Germinal center (tissue), 1 donor: ENCODE data around the gene ERVFRD-1.
"Not testable (repeated sequence)": the region's sequence is repeated elsewhere in the genome, so short reads cannot be mapped to it uniquely, and the experiment has no call there.

Source experiments
- DNase-seq: peaks from one replicate; pipeline ENCODE4 v3.0.0; 2012; ENCODE audit warnings: mixed read lengths, low spot score

Gene ERVFRD-1

DNA sequence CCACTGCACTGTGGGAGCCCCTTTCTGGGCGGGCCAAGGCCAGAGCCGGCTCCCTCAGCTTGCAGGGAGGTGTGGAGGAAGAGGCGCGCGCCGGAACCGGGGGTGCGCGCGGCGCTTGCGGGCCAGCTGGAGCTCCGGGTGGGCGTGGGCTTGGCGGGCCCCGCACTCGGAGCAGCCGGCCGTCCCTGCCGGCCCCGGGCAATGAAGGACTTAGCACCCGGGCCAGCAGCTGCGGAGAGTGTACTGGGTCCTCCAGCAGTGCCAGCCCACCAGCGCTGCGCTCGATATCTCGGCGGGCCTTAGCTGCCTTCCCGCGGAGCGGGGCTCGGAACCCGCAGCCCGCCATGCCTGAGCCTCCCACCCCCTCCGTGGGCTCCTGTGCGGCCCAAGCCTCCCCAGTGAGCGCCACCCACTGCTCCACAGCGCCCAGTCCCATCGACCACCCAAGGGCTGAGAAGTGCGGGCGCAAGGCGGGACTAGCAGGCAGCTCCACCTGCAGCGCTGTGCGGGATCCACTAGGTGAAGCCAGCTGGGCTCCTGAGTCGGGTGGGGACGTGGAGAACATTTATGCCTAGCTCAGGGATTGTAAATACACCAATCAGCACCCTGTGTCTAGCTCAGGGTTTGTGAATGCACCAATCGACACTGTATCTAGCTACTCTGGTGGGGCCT lies 24.2 kb downstream of the ERVFRD-1 start:
- not testable (repeated sequence) for DNase-seq

- no peak for DNase-seq
Observed at GRCh38 chr6:11085758-11086435, 25.6 kb downstream of the ERVFRD-1 start.

- DNase-seq = no peak
Observed at GRCh38 chr6:11083956-11084355, 27.6 kb downstream of the ERVFRD-1 start.

DNA sequence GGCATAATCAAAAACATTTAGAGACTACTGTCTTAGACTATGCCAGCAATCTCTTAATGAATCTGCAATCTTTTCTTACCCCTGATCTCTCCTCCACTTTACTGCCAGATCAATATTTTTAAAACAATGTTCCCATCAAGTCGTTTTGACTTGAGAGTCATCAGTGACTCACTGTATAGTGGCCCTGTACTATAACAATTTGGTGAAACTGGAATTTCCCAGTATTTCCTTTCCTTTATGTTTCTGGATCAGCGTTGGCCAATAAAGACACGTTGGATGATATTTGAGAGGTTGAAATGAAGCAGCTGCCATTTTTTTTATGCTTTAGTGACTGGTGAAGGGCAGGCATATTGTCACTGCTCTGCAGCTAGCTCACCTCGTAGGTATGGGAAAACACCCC lies 28.0 kb downstream of the ERVFRD-1 start:
- no peak for DNase-seq

DNA sequence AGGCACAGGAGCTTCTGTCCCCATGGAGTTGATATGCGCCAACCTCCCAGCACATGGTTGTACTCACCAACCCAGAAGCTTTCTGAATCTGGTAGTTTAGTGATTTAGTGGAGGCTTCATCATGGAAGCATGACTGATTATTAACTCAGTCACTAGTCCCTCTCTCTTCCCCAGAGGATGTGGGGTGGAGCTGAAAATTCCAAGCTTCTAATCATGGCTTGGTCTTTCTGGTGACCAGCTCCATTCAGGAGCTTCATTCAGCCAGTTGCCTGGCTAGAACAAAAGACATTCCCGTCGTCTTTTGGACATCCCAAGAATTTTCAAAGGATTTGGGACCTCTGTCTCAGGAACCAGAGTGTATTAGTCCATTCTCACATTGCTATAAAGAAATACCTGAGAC lies 31.2 kb downstream of the ERVFRD-1 start:
- no peak for DNase-seq

DNA sequence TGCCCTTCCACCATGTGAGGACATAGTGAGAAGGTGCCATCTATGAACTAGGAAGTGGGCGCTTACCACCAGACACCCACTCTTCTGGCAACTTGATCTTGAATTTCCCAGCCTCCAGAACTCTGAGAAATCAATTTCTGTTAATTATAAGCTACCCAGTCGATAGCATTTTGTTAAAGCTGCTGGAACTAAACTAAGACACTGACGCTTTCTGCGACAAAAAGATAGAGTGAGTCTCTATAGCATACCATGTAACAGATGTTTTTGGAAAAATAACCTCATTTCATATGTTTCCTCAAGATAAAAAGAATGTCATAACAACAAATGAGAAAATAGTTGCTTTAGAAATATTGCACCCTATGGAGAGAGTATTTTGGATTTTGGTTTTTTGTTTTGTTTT lies 33.3 kb downstream of the ERVFRD-1 start:
- no peak for DNase-seq

GRCh38 chr6:11076540-11076939 lies 35.0 kb downstream of the ERVFRD-1 start:
- DNase-seq = no peak

DNA sequence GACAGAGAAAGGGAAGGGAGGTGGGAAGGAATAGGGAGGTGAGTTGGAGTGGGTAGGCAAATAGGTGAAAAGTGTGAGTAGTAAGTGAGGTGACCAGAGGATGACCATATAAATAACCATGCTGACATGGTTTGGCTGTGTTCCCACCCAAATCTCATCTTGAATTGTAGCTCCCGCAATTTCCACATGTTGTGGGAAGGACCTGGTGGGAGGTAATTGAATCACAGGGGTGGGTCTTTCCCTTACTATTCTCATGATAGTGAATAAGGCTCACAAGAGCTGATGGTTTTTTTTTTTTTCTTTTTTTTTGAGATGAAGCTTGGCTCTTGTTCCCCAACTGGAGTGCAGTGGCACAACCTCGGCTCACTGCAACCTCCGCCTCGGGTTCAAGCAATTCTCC lies 39.4 kb downstream of the ERVFRD-1 start:
- DNase-seq = no peak

DNA sequence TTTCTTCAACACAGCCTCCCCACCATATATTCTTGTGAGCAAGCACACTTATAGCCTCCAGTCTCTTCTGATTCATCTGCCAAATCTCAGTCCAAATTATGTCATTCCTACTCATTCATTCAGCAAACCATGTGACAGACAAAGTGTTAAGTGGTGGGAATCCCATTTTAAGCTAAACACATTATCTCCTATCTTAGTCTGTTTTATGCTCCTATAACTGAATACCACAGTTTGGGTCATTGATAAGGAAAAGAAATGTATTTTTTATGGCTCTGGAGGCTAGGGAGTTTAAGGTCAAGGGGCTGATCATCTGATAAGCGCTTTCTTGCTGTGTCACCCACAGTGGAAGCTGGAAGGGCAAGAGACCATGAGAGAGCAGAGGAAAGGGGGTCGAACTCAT lies 41.8 kb downstream of the ERVFRD-1 start:
- no peak for DNase-seq

DNA sequence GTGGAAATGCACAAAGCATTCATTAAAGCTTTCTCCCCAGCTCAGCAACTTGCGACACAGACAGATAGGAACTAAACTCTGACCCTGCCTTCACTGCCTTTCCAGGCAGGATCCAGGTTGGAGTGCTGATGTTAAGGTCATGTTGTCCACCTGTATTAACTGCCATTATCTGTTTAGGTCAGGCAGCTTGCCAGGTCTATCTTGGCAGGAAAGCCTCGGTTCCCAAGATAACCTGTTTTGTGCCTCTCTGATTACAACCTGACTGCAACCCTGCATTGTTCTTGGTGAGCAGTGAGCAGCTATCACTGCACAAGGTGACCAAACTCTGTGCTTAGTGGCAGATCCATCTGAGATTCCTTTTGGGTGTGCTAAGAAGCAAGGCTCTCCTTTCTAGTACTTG lies 44.2 kb downstream of the ERVFRD-1 start:
- no peak for DNase-seq

DNA sequence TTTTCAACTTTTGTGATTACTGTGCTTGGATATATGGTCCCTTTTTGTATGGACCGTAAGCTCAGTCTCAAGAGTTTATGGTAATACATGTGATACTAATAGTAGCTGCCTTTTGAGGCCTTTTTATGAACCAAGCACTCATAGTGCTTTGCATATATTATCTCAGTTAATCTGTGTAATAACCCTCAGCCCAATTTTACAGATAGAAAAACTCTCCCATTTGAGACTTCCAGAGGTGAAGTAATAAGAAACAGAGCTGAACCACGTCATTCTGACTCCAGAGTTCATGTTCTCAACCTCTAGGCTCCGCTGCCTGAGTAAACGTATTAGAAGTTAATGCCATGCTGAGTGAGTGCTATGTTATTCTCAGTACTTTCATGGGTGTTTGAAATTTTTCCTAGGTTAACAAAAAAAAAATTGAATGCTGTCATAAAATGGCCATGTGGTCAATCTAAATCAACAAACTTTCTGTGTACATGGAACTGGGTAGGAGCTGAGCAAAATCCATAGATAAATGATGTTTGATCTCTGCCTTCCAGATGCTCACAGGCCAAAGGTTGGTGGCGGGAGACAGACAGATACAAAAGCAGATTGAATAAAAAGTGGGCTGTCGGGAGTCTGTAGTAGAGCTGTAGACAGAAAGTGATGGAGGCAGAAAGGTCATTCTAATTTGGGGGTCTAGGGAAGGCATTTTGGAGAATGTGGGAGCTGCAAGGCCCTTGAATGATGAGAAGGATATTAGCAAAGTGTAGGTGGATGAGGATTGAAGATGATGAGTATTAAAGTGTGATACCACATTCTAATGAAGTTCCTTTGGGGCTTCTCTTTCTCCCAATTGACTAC lies 44.8 kb downstream of the ERVFRD-1 start:
- no peak for DNase-seq

- DNase-seq = no peak
Observed at GRCh38 chr6:11065436-11066202, 45.9 kb downstream of the ERVFRD-1 start.

DNA sequence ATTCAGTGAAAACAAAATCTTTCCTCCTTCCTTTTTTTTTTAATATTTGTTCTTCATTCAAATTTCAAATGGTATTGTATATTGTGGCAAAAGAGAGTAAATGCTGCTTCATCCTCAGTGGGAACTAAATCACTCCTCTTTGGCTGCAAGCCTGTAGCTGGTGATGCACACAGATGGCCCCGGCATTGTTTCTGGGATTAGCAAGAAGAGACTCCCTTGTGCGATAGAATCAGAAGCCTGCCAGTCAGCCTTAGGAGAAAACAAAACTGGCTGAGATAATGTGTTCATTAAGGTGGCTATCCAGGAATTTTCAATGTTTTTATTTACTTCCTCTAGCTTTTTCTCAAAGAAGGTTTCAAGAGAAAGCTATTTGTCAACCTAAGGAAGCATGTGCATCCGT lies 46.7 kb downstream of the ERVFRD-1 start:
- no peak for DNase-seq

- no peak for DNase-seq
Observed at GRCh38 chr6:11062715-11063114, 48.8 kb downstream of the ERVFRD-1 start.

DNA sequence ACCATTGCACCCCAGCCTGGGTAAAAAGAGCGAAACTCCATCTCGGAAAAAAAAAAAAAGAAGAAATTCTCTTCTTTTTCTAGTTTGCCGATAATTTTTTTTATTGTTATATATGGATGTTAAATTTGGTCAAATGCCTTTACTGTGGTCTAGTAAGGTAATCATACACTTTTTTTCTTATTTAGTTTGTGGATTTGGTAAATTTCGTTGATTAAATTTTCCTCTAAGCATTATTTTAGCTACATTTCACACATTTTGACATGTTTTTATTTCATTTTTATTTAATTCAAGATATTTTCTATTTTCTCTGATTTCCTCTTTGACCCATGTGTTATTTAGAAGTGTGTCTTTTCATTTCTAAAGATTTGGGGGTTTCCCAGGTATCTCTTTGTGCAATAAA lies 49.4 kb downstream of the ERVFRD-1 start:
- DNase-seq = no peak

GRCh38 chr6:11058406-11058805 lies 53.1 kb downstream of the ERVFRD-1 start:
- no peak for DNase-seq

DNA sequence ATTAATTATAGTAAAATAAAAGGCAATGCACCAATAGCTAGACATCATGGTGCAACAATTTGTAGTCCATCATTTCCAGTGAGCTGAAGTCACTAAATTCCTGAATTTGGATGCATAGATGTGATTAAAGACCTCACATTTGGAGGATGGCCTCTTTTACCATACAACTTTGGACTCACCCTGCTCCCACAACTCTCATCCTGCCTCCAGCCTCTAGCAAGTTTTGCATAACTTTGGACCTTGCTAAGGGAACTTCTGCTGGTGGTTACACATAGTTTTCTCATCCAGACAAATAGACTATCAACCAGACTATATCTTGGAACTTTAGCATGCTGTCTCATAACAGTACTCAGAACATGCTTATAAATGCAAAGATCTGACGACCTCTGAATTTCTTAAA lies 54.7 kb downstream of the ERVFRD-1 start:
- DNase-seq = no peak

- DNase-seq = no peak
Observed at GRCh38 chr6:11055127-11055627, 56.3 kb downstream of the ERVFRD-1 start.

- no peak for DNase-seq
Observed at GRCh38 chr6:11054722-11055121, 56.8 kb downstream of the ERVFRD-1 start.

DNA sequence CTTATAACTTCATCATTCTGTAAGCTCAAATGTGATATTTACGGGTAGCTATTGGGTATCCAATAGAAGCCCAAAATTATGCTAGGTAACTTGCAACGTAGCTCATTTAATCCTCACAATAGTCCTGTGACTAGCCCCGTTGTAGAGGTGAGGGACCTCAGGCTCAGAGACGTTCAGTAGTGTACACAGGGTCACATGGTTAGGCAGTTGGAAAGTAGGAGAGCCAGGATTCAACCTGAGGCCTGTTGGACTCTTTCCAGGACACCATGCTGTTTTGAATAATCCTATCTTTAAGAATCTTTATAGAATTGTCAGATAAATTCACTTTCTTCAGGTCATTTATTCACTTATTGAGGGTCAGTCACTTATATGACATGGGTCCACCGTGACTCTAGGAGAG lies 58.2 kb downstream of the ERVFRD-1 start:
- DNase-seq = no peak
